ENCODE measurements around the gene LIG1.

LIG1 gene

GRCh38 chr19:48181505-48181904 lies 11.4 kb upstream of the LIG1 start:
- DNase-seq = no peak

DNA sequence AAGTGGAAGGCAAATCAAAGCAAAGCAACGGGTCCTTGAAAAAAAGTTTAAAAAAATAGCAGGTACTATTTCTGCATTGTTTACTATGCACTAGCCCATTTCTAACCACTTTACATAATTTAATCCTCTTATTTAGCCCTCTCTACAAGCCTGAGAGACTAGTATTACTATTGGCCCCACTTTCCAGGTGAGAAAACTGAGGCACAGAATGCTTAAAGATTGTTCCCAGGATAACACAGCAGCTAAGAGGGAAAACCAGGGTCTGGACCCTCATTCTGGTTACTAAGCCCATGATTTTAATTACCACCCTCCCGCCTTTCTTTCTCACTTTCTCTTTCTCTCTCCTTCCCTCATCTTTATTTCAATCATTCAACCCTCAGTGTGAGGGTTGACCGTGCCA lies 6.1 kb upstream of the LIG1 start:
- no peak for DNase-seq

DNA sequence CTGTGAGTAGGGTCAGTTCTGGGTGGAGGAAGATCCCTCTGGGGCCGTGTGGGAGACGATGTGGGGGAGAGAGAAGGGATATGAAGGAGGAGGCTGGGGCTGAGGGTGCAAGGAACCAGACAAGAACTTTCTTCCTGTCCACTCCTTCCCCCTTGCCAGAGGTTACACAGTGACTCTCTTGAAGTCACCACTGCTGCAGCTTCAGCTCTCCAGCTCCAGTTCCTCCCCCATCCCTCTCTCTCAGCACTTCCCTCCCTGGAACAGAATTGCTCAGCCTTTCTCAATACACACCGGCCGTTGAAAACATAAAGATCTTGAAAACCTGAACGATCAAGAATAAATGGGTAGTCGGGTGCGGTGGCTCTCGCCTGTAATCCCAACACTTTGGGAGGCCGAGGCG lies 5.4 kb upstream of the LIG1 start:
- DNase-seq = no peak

- no peak for DNase-seq
Observed at GRCh38 chr19:48174445-48175030, 4.4 kb upstream of the LIG1 start.

DNA sequence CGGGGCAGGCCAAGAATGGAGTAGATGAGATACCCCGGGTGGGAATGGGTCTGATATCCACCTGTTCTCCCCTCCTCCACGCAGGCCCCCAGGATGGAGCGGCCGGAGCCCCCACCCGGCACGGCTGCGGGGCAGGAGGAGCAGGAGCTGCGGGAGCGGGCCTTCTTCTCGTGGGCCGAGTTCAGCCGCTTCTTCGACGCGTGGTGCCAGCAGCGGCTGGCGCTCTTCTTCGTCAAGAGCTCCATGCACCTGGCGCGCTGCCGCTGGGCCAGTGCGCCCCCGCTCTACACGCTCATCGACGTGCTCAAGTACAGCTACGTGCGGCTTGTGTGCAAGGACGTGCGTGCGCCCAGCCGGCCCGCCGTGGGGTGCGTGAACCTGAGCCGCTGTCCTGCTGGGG lies 1.6 kb upstream of the LIG1 start:
- DNase-seq = no peak

DNA sequence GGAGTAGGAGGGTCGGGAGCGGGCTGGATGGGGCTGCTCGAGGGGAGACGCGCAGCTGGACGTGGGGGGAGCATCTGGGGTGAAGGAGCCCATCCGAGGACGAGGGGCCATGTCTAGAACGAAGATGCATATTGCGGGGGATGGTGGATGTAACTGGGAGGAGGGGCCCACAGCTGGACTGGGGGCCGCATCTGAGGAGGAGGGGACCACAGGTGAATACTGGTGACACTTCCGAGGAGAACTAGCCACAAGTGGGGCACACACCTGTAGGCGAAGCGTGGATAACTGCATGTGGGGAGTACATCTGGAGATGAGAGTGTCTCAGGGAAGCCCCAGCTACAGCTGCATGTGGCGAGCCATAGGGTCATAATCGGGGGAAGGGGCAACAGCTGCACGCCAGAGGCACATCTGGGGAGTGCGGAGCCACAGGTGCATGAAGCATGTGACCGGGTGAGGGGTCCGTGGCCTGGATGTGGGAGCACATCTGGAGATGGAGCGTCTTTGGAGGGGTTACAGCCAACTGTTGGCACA lies 738 bp upstream of the LIG1 start:
- no peak for DNase-seq

- peak; percentile 78 for DNase-seq
Observed at GRCh38 chr19:48169578-48169938, 586 bp downstream of the LIG1 start.

GRCh38 chr19:48168689-48169088 lies 1.5 kb downstream of the LIG1 start:
- no peak for DNase-seq

- no peak for DNase-seq
Observed at GRCh38 chr19:48158210-48158790, 11.8 kb downstream of the LIG1 start.

DNA sequence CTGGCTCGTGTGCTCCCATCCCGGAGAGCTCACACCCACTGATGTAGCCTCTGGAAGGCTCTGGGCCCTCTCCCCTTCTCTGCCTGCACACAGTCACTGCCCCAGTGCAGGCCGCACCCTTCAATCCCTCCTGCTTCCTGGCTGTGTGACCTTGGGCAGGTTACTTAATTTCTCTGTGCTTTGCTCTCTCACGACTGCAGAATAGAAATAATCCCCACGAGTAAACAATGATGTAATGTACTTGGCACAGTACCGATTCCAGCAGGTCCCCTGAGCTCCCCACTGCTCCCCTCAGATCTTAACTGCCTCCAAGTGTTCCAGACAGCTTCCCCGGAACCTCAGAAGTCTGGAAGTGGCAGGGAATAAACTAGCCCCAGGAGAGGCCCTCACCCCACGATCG lies 16.1 kb downstream of the LIG1 start:
- no peak for DNase-seq

DNA sequence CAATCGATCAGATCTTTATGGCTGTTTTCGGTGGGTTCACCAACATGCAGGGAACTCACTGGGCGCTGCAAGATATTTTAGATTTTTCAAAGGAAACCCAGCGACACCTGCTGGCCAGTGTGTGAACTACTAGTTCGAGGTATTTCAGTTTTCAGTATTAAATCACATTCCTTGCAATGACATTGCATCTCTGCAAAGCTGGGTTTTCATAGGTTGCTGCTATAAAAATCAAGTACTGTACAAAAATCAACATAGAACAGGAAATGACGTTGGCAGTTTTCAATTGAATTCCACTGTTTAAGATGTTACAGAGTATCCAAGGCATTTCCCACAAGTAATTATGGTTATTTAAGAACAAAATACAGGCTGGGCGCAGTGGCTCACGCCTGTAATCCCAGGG lies 17.6 kb downstream of the LIG1 start:
- no peak for DNase-seq

GRCh38 chr19:48149430-48149829 lies 20.7 kb downstream of the LIG1 start:
- DNase-seq = no peak

DNA sequence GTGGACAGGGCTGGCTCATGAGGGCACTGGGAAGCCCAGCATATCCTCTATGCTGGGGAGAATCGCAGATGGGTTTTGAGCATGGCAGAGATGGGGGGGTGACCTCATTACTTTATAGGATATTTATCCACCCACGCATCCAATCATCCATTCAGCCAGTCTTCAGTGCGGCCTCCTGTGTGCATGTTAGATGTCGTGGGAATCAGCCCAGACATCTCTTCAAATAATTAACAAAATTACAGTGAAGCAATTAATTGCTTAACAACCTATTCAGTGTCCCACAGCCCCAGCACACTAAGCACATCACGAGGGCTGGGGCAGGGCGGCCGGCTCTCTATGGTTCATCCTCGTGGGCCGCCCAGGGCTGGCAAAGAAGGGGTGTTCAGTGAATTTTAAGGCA lies 21.6 kb downstream of the LIG1 start:
- DNase-seq = no peak

DNA sequence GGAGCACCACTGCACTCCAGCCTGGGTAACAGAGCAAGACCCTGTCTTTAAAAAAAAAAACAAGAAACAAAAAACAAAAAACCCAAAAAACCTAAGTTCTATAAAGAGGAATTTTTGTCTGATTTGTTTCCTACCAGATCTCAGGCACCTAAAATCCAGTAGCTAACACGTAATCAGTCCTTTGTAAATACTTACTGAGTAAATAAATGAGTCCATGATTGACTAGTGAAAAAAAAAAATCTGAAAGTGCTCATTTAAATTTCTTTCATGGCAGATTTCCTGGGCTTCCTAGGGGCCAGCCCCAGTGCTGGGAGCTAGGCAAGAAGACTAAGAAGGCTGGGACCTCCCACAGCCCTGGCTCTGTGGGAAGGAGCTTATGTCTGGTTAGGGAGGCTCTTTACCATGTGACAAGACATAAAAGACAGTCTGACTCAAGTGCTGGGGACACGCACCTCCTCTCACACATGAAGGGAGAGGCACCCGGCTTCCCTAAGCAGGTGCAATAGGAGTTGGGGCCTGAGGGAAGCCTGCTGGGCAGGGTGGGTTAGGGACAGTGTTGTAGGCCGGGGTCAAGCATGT lies 22.5 kb downstream of the LIG1 start:
- no peak for DNase-seq

- DNase-seq = no peak
Observed at GRCh38 chr19:48139053-48139452, 31.1 kb downstream of the LIG1 start.

DNA sequence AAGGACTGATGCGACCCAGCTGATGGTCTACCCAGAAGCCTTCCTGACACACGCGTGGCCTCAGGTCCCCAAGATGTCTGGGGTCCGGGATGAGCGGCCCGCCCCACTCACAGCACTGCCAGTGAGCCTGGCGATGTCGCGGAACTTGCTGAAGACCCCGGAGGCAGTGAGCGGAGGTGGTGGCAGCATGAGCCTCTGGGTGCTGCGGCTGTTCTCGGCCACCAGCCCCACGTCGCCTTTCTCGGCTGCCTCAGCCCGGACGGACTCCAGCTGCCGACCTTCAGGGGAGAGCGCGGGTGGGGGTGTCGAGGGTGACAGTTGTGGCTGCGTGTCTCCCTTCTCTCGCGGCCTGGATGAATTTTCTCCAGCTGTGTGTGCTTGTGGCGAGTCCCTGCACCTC lies 32.7 kb downstream of the LIG1 start:
- DNase-seq = no peak

GRCh38 chr19:48136547-48136946 lies 33.6 kb downstream of the LIG1 start:
- DNase-seq = no peak

DNA sequence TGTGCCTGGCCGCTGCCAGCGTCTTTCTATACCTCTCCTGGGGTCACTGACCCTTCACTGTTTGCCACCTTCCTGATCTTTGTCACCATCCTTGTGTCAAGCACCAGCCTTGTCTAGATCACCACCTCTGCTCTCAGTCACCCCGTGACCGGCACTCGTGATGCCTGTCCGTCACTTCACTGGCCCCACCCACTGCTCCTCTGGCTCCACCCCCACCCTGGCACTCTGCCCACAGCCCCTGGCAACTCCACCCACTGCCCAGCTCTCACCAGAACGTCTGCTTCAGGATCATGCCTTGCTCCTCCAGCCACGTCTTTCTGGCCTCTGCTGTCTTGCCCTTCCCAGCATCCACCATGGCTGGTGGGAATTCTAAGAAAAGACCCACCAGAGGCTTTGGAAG lies 34.7 kb downstream of the LIG1 start:
- DNase-seq = no peak

DNA sequence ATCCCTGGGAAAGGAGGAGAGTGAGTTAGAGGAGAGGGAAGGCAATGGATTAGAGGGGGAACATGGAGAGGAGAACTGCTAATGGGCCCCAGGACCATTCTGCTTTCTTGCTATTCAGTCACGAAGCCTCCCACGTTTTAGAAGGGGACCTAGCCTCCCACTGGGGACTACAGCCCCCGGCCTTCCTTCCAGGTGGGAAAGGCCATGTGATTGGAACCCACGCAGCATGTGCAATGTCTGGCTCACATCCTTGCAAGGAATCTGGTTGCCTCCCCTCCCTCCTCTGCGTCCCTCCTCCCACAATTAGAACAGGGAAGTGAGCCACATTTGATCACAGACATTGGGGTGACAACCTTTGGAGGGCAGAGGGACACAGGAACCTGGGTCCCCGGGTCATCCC lies 37.0 kb downstream of the LIG1 start:
- DNase-seq = no peak

GRCh38 chr19:48127561-48127960 lies 42.6 kb downstream of the LIG1 start:
- no peak for DNase-seq

- DNase-seq = no peak
Observed at GRCh38 chr19:48123907-48124651, 46.1 kb downstream of the LIG1 start.

- no peak for DNase-seq
Observed at GRCh38 chr19:48122421-48122820, 47.7 kb downstream of the LIG1 start.

GRCh38 chr19:48121909-48122371 lies 48.2 kb downstream of the LIG1 start:
- DNase-seq = no peak

GRCh38 chr19:48121066-48121465 lies 49.1 kb downstream of the LIG1 start:
- DNase-seq = no peak
